ENCODE results near the gene FAM222A.

Gene FAM222A

GRCh38 chr12:109776624-109777023 lies 63.0 kb downstream of the FAM222A start:
- Histone ChIP-seq H2BK120ac (ENCODE audit: low read depth, low read length) (no peak overlapping the region), H3K4me2 (ENCODE audit: low read length) (no peak overlapping the region), H3K79me1 (ENCODE audit: low read length) (no peaks in the 10 kb centered on the region), H3K79me2 (ENCODE audit: control insufficient read depth, insufficient read depth, low read length) (no peaks in the 10 kb centered on the region), H3K4me3 (ENCODE audit: low read length) (no peak overlapping the region), H2BK5ac (ENCODE audit: low read length) (no peak overlapping the region), H3K23ac (ENCODE audit: low read length) (no peak overlapping the region), H3K4ac (ENCODE audit: low read depth, low read length) (no peak overlapping the region), H3K27me3 (ENCODE audit: insufficient read depth, low read length, poor library complexity) (no peaks in the 10 kb centered on the region), H3K36me3 (ENCODE audit: control insufficient read depth, insufficient read depth, low read length) (no peaks in the 10 kb centered on the region), H2BK15ac (replicated peaks; ENCODE audit: low read depth) (no peak overlapping the region), H4K5ac (ENCODE audit: low read length) (no peak overlapping the region), H3K56ac (ENCODE audit: low read length) (no peak overlapping the region), H3K18ac (ENCODE audit: low read length) (no peak overlapping the region), H3K9ac (ENCODE audit: low read length) (no peak overlapping the region), H3K27ac (ENCODE audit: low read depth, low read length) (no peak overlapping the region), H3K4me1 (ENCODE audit: control insufficient read depth, low read depth, low read length) (no peaks in the 10 kb centered on the region), H2AK5ac (ENCODE audit: low read length) (no peak overlapping the region), H4K8ac (ENCODE audit: low read depth, low read length) (no peak overlapping the region)
- no CpG with 5 or more reads among the region's 9 CpGs for WGBS (ENCODE audit: extremely low coverage, insufficient coverage, low lambda C conversion rate)
- DNase-seq = no peak

DNA sequence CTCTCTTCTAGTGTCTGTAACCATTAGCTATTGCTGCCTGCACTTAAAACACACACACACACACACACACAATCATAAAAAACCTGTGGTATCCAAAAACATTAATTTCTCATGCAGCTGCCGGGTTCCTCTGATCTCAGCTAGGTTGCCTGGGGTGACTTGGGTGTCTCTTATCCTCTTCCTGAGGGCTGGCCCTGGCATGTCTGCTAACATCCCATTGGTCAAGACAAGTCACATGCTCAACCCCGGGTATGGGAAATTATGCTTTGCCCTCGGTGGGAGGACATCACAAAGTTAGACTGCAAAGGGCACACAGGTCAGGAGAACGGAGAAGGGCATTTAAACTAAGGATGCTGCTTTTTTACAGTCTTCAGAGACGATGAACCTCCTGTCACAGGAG lies 63.9 kb downstream of the FAM222A start:
- no peak overlapping the region for H3K56ac ChIP-seq (ENCODE audit: low read length)
- H3K23ac ChIP-seq (ENCODE audit: low read length) = no peak overlapping the region
- no peak overlapping the region for H3K4ac ChIP-seq (ENCODE audit: low read depth, low read length)
- no peak overlapping the region for H3K9ac ChIP-seq (ENCODE audit: low read length)
- H3K18ac ChIP-seq (ENCODE audit: low read length) = no peak overlapping the region
- H3K79me2 ChIP-seq (ENCODE audit: control insufficient read depth, insufficient read depth, low read length) = no peaks in the 10 kb centered on the region
- no peaks in the 10 kb centered on the region for H3K4me1 ChIP-seq (ENCODE audit: control insufficient read depth, low read depth, low read length)
- no peaks in the 10 kb centered on the region for H3K79me1 ChIP-seq (ENCODE audit: low read length)
- WGBS (ENCODE audit: extremely low coverage, insufficient coverage, low lambda C conversion rate) = no CpG with 5 or more reads among the region's 5 CpGs
- no peak overlapping the region for H2AK5ac ChIP-seq (ENCODE audit: low read length)
- H3K4me3 ChIP-seq (ENCODE audit: low read length) = no peak overlapping the region
- H3K27ac ChIP-seq (ENCODE audit: low read depth, low read length) = no peak overlapping the region
- no peaks in the 10 kb centered on the region for H3K36me3 ChIP-seq (ENCODE audit: control insufficient read depth, insufficient read depth, low read length)
- H3K27me3 ChIP-seq (ENCODE audit: insufficient read depth, low read length, poor library complexity) = no peaks in the 10 kb centered on the region
- no peak overlapping the region for H2BK5ac ChIP-seq (ENCODE audit: low read length)
- peak; percentile 69 for DNase-seq
- H2BK15ac ChIP-seq (replicated peaks; ENCODE audit: low read depth) = no peak overlapping the region
- no peak overlapping the region for H4K8ac ChIP-seq (ENCODE audit: low read depth, low read length)
- H2BK120ac ChIP-seq (ENCODE audit: low read depth, low read length) = no peak overlapping the region
- H3K4me2 ChIP-seq (ENCODE audit: low read length) = no peak overlapping the region
- no peak overlapping the region for H4K5ac ChIP-seq (ENCODE audit: low read length)

GRCh38 chr12:109778684-109779083 lies 65.1 kb downstream of the FAM222A start:
- Histone ChIP-seq H4K8ac (ENCODE audit: low read depth, low read length) (no peak overlapping the region), H3K79me1 (ENCODE audit: low read length) (no peaks in the 10 kb centered on the region), H2AK5ac (ENCODE audit: low read length) (no peak overlapping the region), H2BK120ac (ENCODE audit: low read depth, low read length) (no peak overlapping the region), H3K4me1 (ENCODE audit: control insufficient read depth, low read depth, low read length) (no peaks in the 10 kb centered on the region), H3K9ac (ENCODE audit: low read length) (no peak overlapping the region), H3K4ac (ENCODE audit: low read depth, low read length) (no peak overlapping the region), H3K4me3 (ENCODE audit: low read length) (no peak overlapping the region), H3K56ac (ENCODE audit: low read length) (no peak overlapping the region), H3K23ac (ENCODE audit: low read length) (no peak overlapping the region), H3K27me3 (ENCODE audit: insufficient read depth, low read length, poor library complexity) (no peaks in the 10 kb centered on the region), H3K18ac (ENCODE audit: low read length) (no peak overlapping the region), H3K36me3 (ENCODE audit: control insufficient read depth, insufficient read depth, low read length) (no peaks in the 10 kb centered on the region), H3K27ac (ENCODE audit: low read depth, low read length) (no peak overlapping the region), H3K4me2 (ENCODE audit: low read length) (no peak overlapping the region), H4K5ac (ENCODE audit: low read length) (no peak overlapping the region), H3K79me2 (ENCODE audit: control insufficient read depth, insufficient read depth, low read length) (no peaks in the 10 kb centered on the region), H2BK5ac (ENCODE audit: low read length) (no peak overlapping the region), H2BK15ac (replicated peaks; ENCODE audit: low read depth) (no peak overlapping the region)
- DNase-seq = no peak
- no CpG with 5 or more reads among the region's 1 CpG for WGBS (ENCODE audit: extremely low coverage, insufficient coverage, low lambda C conversion rate)

DNA sequence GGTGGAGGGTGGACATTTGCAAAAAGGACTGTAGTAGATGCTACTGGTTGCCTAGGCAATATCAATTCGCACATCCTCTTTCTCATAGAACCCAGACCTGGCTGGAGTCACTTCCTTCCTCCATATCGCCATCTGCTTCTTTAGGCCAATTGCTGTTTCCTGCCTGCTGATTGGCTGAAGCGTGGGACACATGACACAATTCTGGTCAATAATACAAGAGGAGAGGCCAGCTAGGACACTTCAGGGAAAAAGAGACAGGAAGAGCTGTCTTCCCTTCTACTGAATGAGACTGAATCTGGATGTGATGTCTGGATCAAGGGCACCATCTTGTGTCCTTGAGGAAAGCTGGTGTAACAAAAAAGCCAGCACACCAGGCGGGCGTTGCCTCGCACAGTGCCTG lies 65.8 kb downstream of the FAM222A start:
- H3K27me3 ChIP-seq (ENCODE audit: insufficient read depth, low read length, poor library complexity) = no peaks in the 10 kb centered on the region
- no peak overlapping the region for H4K8ac ChIP-seq (ENCODE audit: low read depth, low read length)
- no peaks in the 10 kb centered on the region for H3K36me3 ChIP-seq (ENCODE audit: control insufficient read depth, insufficient read depth, low read length)
- no peak overlapping the region for H2BK120ac ChIP-seq (ENCODE audit: low read depth, low read length)
- no peak overlapping the region for H2AK5ac ChIP-seq (ENCODE audit: low read length)
- H2BK15ac ChIP-seq (replicated peaks; ENCODE audit: low read depth) = no peak overlapping the region
- no peak overlapping the region for H2BK5ac ChIP-seq (ENCODE audit: low read length)
- H3K79me1 ChIP-seq (ENCODE audit: low read length) = no peaks in the 10 kb centered on the region
- H3K18ac ChIP-seq (ENCODE audit: low read length) = no peak overlapping the region
- no peak overlapping the region for H4K5ac ChIP-seq (ENCODE audit: low read length)
- no CpG with 5 or more reads among the region's 6 CpGs for WGBS (ENCODE audit: extremely low coverage, insufficient coverage, low lambda C conversion rate)
- H3K4me3 ChIP-seq (ENCODE audit: low read length) = no peak overlapping the region
- no peak overlapping the region for H3K27ac ChIP-seq (ENCODE audit: low read depth, low read length)
- H3K79me2 ChIP-seq (ENCODE audit: control insufficient read depth, insufficient read depth, low read length) = no peaks in the 10 kb centered on the region
- H3K4me2 ChIP-seq (ENCODE audit: low read length) = no peak overlapping the region
- no peak overlapping the region for H3K56ac ChIP-seq (ENCODE audit: low read length)
- H3K23ac ChIP-seq (ENCODE audit: low read length) = no peak overlapping the region
- no peak overlapping the region for H3K4ac ChIP-seq (ENCODE audit: low read depth, low read length)
- no peaks in the 10 kb centered on the region for H3K4me1 ChIP-seq (ENCODE audit: control insufficient read depth, low read depth, low read length)
- DNase-seq = peak; percentile 79
- H3K9ac ChIP-seq (ENCODE audit: low read length) = no peak overlapping the region

- Histone ChIP-seq H2AK5ac (ENCODE audit: low read length) (no peak overlapping the region), H4K5ac (ENCODE audit: low read length) (no peak overlapping the region), H3K27me3 (ENCODE audit: insufficient read depth, low read length, poor library complexity) (no peaks in the 10 kb centered on the region), H3K18ac (ENCODE audit: low read length) (no peak overlapping the region), H3K23ac (ENCODE audit: low read length) (no peak overlapping the region), H3K4me2 (ENCODE audit: low read length) (no peak overlapping the region), H3K79me2 (ENCODE audit: control insufficient read depth, insufficient read depth, low read length) (no peaks in the 10 kb centered on the region), H2BK5ac (ENCODE audit: low read length) (no peak overlapping the region), H2BK120ac (ENCODE audit: low read depth, low read length) (no peak overlapping the region), H3K4ac (ENCODE audit: low read depth, low read length) (no peak overlapping the region), H3K56ac (ENCODE audit: low read length) (no peak overlapping the region), H3K27ac (ENCODE audit: low read depth, low read length) (no peak overlapping the region), H4K8ac (ENCODE audit: low read depth, low read length) (no peak overlapping the region), H3K36me3 (ENCODE audit: control insufficient read depth, insufficient read depth, low read length) (no peaks in the 10 kb centered on the region), H3K79me1 (ENCODE audit: low read length) (no peaks in the 10 kb centered on the region), H3K4me1 (ENCODE audit: control insufficient read depth, low read depth, low read length) (no peaks in the 10 kb centered on the region), H3K4me3 (ENCODE audit: low read length) (no peak overlapping the region), H3K9ac (ENCODE audit: low read length) (no peak overlapping the region), H2BK15ac (replicated peaks; ENCODE audit: low read depth) (no peak overlapping the region)
- DNase-seq = no peak
- no CpG with 5 or more reads among the region's 10 CpGs for WGBS (ENCODE audit: extremely low coverage, insufficient coverage, low lambda C conversion rate)
Measured at GRCh38 chr12:109781668-109782325, 68.2 kb downstream of the FAM222A start.

GRCh38 chr12:109782326-109782703 lies 68.7 kb downstream of the FAM222A start:
- H3K79me2 ChIP-seq (ENCODE audit: control insufficient read depth, insufficient read depth, low read length) = no peaks in the 10 kb centered on the region
- no peak overlapping the region for H2BK15ac ChIP-seq (replicated peaks; ENCODE audit: low read depth)
- H3K18ac ChIP-seq (ENCODE audit: low read length) = no peak overlapping the region
- no peak overlapping the region for H2BK5ac ChIP-seq (ENCODE audit: low read length)
- no peak overlapping the region for H3K9ac ChIP-seq (ENCODE audit: low read length)
- no peaks in the 10 kb centered on the region for H3K27me3 ChIP-seq (ENCODE audit: insufficient read depth, low read length, poor library complexity)
- no peak overlapping the region for H4K8ac ChIP-seq (ENCODE audit: low read depth, low read length)
- no peak overlapping the region for H3K23ac ChIP-seq (ENCODE audit: low read length)
- no peak overlapping the region for H3K4me2 ChIP-seq (ENCODE audit: low read length)
- no peak for DNase-seq
- H3K4me1 ChIP-seq (ENCODE audit: control insufficient read depth, low read depth, low read length) = no peaks in the 10 kb centered on the region
- no peak overlapping the region for H3K4ac ChIP-seq (ENCODE audit: low read depth, low read length)
- H4K5ac ChIP-seq (ENCODE audit: low read length) = no peak overlapping the region
- WGBS (ENCODE audit: extremely low coverage, insufficient coverage, low lambda C conversion rate) = no CpG with 5 or more reads among the region's 9 CpGs
- no peak overlapping the region for H3K56ac ChIP-seq (ENCODE audit: low read length)
- no peaks in the 10 kb centered on the region for H3K79me1 ChIP-seq (ENCODE audit: low read length)
- H3K4me3 ChIP-seq (ENCODE audit: low read length) = no peak overlapping the region
- no peaks in the 10 kb centered on the region for H3K36me3 ChIP-seq (ENCODE audit: control insufficient read depth, insufficient read depth, low read length)
- H2AK5ac ChIP-seq (ENCODE audit: low read length) = no peak overlapping the region
- H3K27ac ChIP-seq (ENCODE audit: low read depth, low read length) = no peak overlapping the region
- no peak overlapping the region for H2BK120ac ChIP-seq (ENCODE audit: low read depth, low read length)

Measured in mesendoderm (in vitro differentiated cells).